Right renal pelvis (tissue), 4 donors: ENCODE results near the gene EIF3A. TPM values are rescaled to one million over a fixed set of nuclear protein-coding genes. Genes with fewer than 3 reads are reported as not detected.
"Not testable (repeated sequence)": the region's sequence is repeated elsewhere in the genome, so short reads cannot be mapped to it uniquely, and the experiment has no call there.

ENCODE experiments used
- DNase-seq, 4 donors: peaks; one replicate each; pipeline ENCODE4 v3.0.0-alpha.2; 2013; ENCODE audit warnings: low read depth in 4 of 4, low spot score in 3 of 4, missing footprints in 1 of 4
- polyA plus RNA-seq, 4 donors: library from polyadenylated mRNA; unstranded; fragments of 120-200 nt; gene quantifications; one replicate each; pipeline ENCODE4 v1.2.1, GENCODE V29; 2013; ENCODE audit not compliant: insufficient read length in 4 of 4

The EIF3A gene, protein sequence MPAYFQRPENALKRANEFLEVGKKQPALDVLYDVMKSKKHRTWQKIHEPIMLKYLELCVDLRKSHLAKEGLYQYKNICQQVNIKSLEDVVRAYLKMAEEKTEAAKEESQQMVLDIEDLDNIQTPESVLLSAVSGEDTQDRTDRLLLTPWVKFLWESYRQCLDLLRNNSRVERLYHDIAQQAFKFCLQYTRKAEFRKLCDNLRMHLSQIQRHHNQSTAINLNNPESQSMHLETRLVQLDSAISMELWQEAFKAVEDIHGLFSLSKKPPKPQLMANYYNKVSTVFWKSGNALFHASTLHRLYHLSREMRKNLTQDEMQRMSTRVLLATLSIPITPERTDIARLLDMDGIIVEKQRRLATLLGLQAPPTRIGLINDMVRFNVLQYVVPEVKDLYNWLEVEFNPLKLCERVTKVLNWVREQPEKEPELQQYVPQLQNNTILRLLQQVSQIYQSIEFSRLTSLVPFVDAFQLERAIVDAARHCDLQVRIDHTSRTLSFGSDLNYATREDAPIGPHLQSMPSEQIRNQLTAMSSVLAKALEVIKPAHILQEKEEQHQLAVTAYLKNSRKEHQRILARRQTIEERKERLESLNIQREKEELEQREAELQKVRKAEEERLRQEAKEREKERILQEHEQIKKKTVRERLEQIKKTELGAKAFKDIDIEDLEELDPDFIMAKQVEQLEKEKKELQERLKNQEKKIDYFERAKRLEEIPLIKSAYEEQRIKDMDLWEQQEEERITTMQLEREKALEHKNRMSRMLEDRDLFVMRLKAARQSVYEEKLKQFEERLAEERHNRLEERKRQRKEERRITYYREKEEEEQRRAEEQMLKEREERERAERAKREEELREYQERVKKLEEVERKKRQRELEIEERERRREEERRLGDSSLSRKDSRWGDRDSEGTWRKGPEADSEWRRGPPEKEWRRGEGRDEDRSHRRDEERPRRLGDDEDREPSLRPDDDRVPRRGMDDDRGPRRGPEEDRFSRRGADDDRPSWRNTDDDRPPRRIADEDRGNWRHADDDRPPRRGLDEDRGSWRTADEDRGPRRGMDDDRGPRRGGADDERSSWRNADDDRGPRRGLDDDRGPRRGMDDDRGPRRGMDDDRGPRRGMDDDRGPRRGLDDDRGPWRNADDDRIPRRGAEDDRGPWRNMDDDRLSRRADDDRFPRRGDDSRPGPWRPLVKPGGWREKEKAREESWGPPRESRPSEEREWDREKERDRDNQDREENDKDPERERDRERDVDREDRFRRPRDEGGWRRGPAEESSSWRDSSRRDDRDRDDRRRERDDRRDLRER (N-terminal part only)
- 100 to 1,000 TPM; 177 to 198 (median 187) TPM for polyA plus RNA-seq

DNA sequence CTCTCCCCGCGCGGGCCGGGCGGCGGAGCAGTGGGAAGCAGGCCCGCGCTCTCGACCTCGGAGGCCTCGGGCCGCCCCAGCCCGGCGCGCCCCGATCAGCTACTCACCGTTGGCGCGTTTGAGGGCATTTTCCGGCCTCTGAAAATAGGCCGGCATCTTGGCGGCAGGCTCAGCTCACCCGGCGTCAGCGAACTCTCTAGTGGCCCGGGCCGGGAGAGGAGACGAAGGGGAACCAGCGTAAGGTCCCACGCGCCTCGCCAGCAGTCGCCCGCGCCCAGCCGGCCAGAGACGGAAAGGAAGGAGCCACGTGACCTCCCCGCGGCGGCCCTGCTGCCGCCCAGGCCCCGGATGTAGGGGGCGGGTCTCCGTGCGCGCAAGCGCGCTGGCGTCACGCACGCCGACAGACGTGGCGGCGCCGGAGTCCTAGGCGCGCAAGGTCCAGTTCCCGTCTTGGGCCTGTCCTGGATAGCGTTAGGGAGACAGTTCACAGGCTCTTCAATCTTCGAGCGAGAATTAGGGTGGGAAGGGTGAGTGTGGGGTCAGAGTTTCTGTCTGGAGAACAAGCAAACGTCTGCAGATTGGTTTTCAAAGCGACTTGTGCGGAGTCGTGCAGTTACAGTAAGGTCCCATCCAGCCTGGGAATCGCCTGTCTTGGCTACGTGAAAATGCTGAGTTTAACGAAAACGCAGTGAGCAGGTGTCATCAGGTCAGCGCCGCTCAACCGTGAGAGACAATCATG lies at the start of gene EIF3A:
TSS of gene EIF3A (minus strand) at position 297 of the 739 bp plus-strand sequence. CDS start at position 156, 141 bp downstream.
- DNase-seq = peak; percentile 85 to 95 (median 88)

DNA sequence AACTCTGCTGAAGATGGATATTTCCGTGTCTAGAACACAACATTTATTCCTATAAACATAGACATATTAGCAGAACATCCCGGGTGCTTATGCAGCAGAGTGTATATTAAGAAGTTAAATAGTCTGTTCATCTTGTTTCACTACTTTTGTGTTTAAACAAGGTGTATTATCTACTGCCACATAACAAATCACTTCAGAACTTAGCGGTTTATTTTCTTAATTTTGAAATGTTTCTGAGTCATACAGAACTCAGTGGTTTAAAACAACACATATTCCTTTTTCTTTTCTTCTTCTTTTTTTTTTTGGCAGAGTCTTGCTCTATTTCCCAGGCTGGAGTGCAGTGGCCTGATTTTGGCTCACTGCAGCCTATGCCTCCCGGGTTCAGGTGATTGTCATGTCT lies 49.1 kb upstream of the EIF3A start:
- DNase-seq = no peak

DNA sequence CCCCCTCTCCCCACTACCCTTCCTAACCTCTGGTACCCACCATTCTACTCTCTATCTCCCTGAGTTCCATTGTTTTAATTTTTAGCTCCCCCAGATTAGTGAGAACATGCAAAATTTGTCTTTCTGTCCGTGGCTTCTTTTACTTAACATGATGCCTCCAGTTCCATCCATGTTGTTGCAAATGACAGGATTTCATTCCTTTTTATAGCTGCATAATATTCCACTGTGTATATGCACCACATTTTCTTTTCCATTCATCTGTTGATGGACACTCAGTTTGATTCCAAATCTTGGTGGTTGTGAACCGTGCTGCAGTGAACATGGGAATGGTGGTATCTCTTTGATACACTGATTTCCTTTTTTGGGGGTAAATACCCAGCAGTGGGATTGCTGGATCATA lies 45.3 kb upstream of the EIF3A start:
- no peak for DNase-seq

DNA sequence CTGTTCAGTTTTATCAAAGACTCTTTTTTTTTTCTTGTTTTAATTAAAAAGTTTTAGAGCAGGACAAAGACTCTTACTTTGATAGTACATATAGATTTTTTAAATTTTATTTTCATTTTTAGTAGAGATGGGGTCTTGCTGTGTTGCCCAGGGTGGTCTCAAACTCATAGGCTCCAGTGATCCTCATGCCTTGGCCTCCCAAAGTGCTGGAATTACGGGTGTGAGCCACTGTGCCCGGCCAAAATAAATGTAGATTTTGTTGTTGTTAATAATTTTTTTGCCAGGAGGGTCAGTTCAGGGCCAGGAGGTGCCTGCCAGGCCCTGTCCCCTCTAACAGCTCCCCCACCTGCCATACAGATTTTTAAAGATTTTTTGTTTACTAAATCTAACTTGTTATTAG lies 40.3 kb upstream of the EIF3A start:
- no peak for DNase-seq

DNA sequence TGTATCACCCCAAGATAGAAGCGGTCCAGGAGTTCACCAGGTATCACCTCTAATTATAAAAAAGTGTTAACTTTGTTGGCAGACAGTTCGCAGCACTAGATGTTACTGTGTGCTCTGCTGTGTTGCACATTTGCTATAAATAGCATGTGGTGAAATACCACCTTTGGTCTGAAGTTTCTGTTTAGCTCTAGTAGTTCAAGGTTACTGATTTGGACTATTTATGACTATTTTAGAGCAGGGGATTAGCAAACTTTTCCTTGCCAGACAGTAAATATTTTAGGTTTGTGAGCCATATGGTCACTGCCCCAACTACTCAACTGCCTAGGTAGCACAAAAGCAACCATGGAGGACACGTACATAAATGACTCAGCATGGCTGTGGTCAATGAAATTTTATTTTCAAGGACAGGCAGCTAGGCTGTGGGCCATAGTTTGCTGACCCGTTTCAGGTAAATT lies 39.8 kb upstream of the EIF3A start:
- DNase-seq = no peak

DNA sequence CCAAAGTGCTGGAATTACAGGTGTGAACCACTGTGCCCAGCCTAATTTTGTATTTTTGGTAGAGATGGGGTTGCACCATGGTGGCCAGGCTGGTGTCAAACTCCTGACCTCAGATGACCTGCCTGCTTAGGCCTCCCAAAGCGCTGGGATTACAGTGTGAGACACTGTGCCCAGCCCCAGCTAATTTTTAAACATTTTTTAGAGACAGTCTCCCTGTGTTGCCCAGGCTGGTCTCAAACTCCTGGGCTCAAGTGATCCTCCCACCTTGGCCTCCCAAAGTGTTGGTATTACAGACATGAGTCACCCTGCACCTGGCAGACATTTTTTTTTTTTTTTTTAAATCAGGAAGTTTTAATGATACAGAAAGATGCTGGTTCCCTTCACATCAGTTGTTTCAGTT lies 38.8 kb upstream of the EIF3A start:
- no peak for DNase-seq

DNA sequence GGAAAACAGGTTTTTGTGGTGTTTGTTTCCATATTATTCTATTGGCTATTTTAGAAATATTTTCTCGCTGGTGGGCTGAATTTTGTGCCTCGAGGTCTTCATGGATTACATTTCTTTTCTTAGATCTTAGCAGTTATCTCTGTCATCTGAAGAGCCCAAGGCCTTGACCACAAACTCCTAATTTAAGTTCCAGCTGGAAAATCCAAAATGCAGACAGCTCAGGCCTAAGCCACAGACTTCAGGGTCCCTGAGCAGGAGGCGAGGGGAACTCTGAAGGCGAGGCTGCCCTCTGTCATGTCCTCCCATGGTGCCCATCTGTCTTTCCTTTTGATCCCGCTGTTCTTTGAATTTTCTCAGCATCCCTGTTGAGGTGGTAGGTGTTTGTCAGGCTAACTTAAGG lies 37.6 kb upstream of the EIF3A start:
- DNase-seq = no peak

DNA sequence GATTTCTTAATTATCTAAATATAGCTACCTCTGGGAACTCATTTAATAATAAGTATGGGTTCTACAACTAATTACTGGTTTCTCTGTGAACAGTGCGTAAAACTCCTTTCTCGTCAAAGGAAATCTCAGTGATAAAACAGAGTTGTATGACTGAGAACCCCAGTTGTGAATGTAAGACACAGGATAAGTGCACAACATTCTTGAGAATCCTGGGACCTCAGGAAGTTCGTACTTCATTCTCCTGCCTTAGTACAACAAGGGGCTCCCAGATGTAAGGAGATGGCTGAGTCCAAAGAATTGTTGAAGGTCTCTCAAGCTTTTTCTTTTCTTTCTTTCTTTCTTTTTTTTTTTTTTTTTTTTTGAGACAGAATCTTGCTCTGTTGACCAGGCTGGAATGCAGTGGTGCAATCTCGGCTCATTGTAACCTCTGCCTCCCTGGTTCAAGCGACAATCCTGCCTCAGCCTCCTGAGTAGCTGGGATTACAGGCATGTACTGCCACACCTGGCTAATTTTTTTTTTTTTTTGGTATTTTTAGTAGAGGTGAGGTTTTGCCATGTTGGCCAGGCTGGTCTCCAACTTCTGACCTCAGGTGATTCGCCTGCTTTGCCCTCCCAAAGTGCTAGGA lies 35.8 kb upstream of the EIF3A start:
- no peak for DNase-seq

DNA sequence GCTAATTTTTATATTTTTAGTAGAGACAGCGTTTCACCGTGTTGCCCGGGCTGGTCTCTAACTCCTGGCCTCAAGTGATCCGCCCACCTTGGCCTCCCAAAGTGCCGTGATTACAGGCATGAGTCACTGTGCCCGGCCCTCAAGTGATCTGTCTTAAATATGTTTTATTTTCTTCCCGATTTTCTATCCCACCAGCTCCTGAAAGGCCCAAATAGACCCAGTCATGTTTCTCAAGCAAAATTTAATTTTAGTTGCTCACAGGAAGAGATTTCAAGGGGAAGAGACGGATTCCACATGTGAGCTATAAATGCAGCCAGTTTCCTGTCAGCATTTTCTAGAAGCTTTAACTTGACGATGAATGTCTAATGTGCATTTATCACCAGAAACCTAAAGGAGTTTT lies 35.3 kb upstream of the EIF3A start:
- no peak for DNase-seq

DNA sequence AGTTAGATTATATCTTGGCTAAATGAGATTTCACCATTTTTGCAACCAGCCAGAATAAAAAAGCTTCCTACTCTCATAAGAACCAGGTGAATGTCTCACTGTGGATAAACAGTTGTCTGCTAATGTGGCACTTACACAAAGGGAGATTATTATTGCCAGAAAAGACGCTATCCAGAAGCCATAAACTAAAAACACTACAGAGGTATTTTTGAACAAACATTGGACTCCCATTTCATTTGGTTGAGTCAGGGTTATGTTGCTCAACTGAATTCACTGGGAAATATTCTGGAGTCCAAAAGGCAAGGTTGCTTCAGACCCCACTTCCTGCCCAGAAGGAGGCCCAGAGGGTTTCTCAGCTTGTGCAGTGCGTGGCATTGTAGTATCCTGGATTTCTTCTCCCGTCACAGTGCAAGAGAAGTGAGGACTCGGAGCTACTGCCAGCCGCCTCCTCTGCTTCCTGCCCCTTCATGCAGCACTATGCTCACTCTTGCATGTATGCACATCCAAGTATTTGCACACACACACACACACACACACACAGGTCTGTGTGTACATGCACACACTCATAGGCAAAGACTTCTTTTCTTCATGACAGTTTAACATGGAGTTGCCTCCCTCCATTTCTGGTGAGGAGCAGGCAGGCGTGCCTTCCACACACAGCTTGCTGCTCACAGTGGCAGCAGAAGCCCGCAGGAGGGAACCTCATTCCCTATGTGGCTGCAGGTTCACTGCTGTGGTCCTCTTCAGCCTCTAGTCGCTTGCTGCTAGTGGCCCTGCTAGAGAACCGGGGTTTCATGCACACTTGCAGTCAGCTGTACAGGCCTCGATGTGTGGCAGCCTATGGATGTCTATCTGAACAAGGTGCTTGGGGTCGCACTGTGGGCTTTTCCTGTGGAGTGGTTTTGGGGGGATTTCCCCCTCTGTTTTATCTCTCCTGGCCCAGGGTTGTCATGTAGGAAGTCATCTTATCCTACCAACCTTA lies 33.4 kb upstream of the EIF3A start:
- no peak for DNase-seq

DNA sequence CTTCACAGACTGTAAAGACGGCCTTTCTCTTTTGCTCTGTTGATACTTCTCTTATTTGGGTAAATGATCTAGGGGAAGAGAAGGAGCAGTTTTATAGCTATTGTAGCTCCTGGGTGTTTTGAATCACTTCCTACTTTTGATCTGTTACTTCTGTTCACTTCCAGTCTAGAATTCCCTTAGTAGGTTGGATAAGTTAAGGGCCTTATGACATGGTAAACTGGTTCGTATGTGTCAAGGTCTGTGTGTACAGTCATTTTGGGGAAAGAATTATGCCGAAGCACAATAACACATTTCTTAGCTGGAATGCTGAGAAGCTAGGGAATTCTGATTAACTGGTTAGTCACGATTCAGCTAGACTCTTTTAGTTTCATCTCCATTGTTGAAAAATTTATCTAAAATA lies 31.4 kb upstream of the EIF3A start:
- no peak for DNase-seq

DNA sequence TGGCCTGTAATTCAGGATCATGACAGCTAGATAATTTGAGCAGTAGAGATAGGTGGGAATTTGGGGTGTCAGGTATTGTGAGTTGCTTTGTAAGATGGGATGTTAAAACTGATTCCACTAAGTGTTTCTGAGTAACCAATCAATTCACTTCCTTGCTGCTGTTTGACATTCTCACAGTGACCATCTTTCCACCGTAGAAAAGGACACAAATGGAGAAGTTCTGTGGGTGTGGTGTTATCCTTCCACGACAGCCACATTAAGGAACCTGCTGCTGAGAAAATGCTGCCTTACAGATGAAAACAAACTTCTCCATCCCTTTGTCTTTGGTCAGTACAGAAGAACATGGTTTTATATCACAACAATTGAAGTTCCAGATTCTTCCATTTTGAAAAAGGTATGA lies 27.2 kb upstream of the EIF3A start:
- not testable (repeated sequence) for DNase-seq

DNA sequence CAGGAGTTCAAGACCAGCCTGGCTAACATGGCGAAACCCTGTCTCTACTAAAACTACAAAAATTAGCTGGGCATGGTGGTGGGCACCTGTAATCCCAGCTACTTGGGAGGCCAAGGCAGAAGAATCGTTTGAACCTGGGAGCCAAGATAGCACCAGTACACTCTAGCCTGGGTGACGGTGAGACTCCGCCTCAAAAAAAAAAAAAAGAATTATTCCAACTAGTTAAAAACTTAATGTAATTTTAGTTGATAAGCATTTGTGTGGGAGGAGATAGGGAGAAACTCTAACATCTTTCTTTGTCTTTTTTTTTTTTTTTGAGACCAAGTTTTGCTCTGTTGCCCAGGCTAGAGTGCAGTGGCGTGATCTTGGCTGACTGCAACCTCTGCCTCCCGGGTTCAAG lies 26.5 kb upstream of the EIF3A start:
- DNase-seq = not testable (repeated sequence)

DNA sequence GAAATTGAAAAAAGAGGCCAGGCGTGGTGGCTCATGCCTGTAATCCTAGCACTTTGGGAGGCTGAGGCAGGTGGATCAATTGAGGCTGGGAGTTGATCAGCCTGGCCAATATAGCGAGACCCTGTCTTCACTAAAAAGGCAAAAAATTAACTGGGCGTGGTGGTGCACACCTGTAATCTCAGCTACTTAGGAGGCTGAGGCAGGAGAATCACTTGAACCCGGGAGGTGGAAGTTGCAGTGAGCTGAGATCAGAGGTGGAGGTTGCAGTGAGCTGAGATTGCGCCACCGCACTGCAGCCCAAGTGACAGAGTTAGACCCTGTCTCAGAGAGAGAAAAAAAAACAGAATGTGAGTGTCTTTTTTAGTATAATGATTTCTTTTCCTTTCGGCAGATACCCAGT lies 25.3 kb upstream of the EIF3A start:
- DNase-seq = not testable (repeated sequence)

DNA sequence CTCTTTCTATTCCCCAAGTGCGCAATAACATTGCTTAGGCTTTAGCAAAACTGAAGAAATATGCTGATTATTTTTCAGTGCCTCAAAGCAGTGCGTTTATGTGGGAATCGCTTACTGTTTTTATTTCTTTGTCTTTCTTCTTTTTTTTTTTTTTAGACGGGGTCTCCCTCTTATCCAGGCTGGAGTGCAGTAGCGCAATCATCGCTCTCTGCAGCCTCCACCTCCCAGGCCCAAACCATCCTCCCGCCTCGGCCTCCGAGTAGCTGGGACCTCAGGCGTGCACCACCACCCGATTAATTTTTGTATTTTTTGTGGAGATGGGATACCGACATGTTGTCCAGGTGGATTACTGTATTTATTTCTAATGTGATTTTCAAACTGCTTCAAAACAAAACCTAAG lies 24.5 kb upstream of the EIF3A start:
- no peak for DNase-seq

DNA sequence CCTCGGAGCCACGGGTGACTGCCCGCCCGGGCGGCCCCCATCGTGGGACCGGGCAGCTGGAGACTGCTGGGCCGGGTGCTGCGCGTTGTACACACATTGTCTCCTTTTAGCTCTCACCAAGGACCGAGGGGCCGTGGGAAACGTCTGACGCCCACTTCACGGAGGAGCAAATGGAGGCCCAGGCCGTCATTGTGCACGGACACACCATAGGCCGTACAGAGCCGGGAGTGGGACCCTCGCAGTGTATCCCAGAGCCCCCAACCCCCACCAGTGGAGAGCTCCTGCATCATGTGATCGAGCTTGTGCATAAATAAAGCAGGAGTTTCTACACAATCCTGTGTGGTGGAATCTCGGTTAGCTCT lies 24.0 kb upstream of the EIF3A start:
- peak in 1 of 4 donors; percentile 21 for DNase-seq

DNA sequence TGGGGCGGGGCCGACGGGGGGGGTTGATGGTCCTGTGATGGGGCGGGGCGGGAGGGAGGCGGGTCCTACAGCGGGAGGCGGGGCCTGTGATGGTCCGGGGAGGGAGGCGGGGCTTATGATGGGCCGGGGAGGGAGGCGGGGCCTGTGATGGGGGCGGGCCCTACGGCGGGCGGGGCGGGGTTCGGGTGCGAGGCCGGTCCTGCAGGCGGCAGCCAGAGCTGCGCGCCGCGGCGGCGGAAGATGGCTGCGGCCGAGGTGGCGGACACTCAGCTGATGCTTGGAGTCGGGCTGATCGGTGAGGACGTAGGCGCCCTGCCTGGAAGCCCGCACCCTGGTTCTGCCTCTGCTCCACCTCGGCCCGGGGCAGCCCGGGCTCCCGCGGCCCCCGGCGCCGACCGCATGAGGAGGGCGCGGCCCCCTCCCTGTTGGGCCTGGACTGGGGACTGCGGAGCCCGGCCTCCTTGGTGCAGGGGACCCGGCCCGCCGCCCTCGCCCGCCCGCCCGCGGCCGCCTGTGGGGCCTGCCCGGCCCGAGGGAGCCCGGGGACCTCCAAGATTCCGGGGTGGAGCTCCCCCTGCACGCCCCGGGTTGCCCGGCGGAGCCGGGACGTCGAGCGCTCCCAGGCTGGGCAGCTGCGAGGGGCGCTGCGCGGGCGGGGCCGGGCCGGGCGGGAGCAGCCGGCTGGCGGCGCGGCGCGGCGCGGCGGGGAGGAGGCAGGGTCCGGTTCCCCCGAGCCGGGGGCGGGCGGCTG lies 23.5 kb upstream of the EIF3A start, which contains the start of gene DENND10:
TSS of gene DENND10 (plus strand) at position 211 of the 751 bp plus-strand sequence. CDS start at position 241, 30 bp downstream.
- DNase-seq = peak in 3 of 4 donors; percentile 62 to 71 (median 65)
